ENCODE results near the gene ZNF592. TPM values are rescaled to one million over a fixed set of nuclear protein-coding genes. Genes with fewer than 3 reads are reported as not detected.

The ZNF592 gene
- total and polyA plus RNA-seq, 10 donors: 5.2 to 36.2 (median 32.5) TPM

- TF ChIP-seq POLR2AphosphoS5 (IDR thresholded peaks at IDR 0.05) (peak in 1 of 3 donors; percentile 33), POLR2A (IDR thresholded peaks at IDR 0.05) (no peak), CTCF (IDR thresholded peaks at IDR 0.05 in 8 of 11, conservative IDR thresholded peaks at IDR 0.05 in 3 of 11) (peak in 3 of 11 experiments; percentile 4 to 17 (median 13))
- Histone ChIP-seq H3K27ac (peak overlapping the region in 4 of 8 donors; percentile 14 to 48 (median 33)), H3K27me3 (replicated peaks in 1 of 7) (peaks cover 0 to 15% (median 10%) of the 10 kb centered on the region in 7 donors), H3K9me3 (no peaks in the 10 kb centered on the region), H3K4me3 (no peak overlapping the region), H3K4me1 (peaks cover 0 to 48% (median 22%) of the 10 kb centered on the region in 6 donors), H3K36me3 (no peaks in the 10 kb centered on the region)
- DNase-seq: peak; percentile 60
- intact Hi-C loops (cut with DNase I; ENCODE audit: low total_unique reads): no loop called here
- WGBS, 5 donors: 43 to 70% (median 47%) methylated on average over 8 of the region's 8 CpGs
These were observed 73.2 kb downstream of the ZNF592 start for GRCh38 chr15:84821501-84822021.

GRCh38 chr15:84822653-84823281 lies 74.4 kb downstream of the ZNF592 start:
- no peaks in the 10 kb centered on the region for H3K36me3 ChIP-seq
- intact Hi-C loops (cut with DNase I; ENCODE audit: low total_unique reads): no loop called here
- H3K4me3 ChIP-seq: no peak overlapping the region
- no peak for DNase-seq
- TF ChIP-seq POLR2A (IDR thresholded peaks at IDR 0.05) (no peak), POLR2AphosphoS5 (IDR thresholded peaks at IDR 0.05) (no peak), CTCF (IDR thresholded peaks at IDR 0.05 in 8 of 11, conservative IDR thresholded peaks at IDR 0.05 in 3 of 11) (no peak)
- WGBS, 5 donors: 69 to 93% (median 84%) methylated on average over 4 of the region's 4 CpGs
- no peaks in the 10 kb centered on the region for H3K9me3 ChIP-seq
- peak overlapping the region in 2 of 8 donors; percentile 48 for H3K27ac ChIP-seq
- peaks cover 0 to 3% (median 0%) of the 10 kb centered on the region in 7 donors for H3K27me3 ChIP-seq (replicated peaks in 1 of 7)
- H3K4me1 ChIP-seq: peaks cover 0 to 36% (median 13%) of the 10 kb centered on the region in 6 donors

- Histone ChIP-seq H3K27me3 (replicated peaks in 1 of 7) (no peaks in the 10 kb centered on the region), H3K4me1 (peaks cover 0 to 30% (median 8%) of the 10 kb centered on the region in 6 donors), H3K9me3 (no peaks in the 10 kb centered on the region), H3K36me3 (no peaks in the 10 kb centered on the region), H3K27ac (peak overlapping the region in 1 of 8 donors; percentile 16), H3K4me3 (no peak overlapping the region)
- DNase-seq: peak; percentile 34
- intact Hi-C loops (cut with DNase I; ENCODE audit: low total_unique reads): no loop called here
- WGBS, 5 donors: 87 to 96% (median 89%) methylated on average over 3 of the region's 3 CpGs
- no peak for TF ChIP-seq CTCF (IDR thresholded peaks at IDR 0.05 in 8 of 11, conservative IDR thresholded peaks at IDR 0.05 in 3 of 11)
- TF ChIP-seq POLR2A (IDR thresholded peaks at IDR 0.05): no peak
- no peak for TF ChIP-seq POLR2AphosphoS5 (IDR thresholded peaks at IDR 0.05)
These were observed 75.0 kb downstream of the ZNF592 start for GRCh38 chr15:84823282-84823878.

Measured in spleen (tissue), 11 donors.